Motor neuron (in vitro differentiated cells): Measurements from ENCODE around the gene EIF1AX. TPM values are rescaled to one million over a fixed set of nuclear protein-coding genes. Genes with fewer than 3 reads are reported as not detected.
"Not testable (repeated sequence)": the region's sequence is repeated elsewhere in the genome, so short reads cannot be mapped to it uniquely, and the experiment has no call there.

Experiments used
- ATAC-seq, 8 experiments: fragments of 200-7000 bp; cut with Tn5 transposase; replicated peaks in 6 of 8; 2 replicates each; pipeline ENCODE4 v1.8.0; 2021; ENCODE audit warnings: mild to moderate bottlenecking in 8 of 8, moderate library complexity in 8 of 8
- H3K27ac ChIP-seq, 2 donors: fragments of 250-450 bp; sonication (Bioruptor Pico); 2 replicates each; pipeline ENCODE4 v1.9.0; 2021; ENCODE audit warnings: antibody characterized with exemption in 2 of 2, mild to moderate bottlenecking in 2 of 2, moderate library complexity in 1 of 2
- H3K4me1 ChIP-seq, 2 donors: fragments of 250-450 bp; sonication (Bioruptor Pico); replicated peaks in 1 of 2; 2 replicates each; pipeline ENCODE4 v1.6.1; 2021; ENCODE audit warnings: antibody characterized with exemption in 2 of 2, mild to moderate bottlenecking in 2 of 2, moderate library complexity in 1 of 2
- H3K4me3 ChIP-seq, 5 donors: fragments of 250-450 bp; sonication (Bioruptor Pico); 2 replicates each; pipeline ENCODE4 v1.9.0; 2021; ENCODE audit warnings: antibody characterized with exemption in 5 of 5, mild to moderate bottlenecking in 5 of 5, moderate library complexity in 4 of 5
- WGBS, 10 experiments: fragments of 450-650 bp; shearing (Covaris generic); methylation state at CpG; one replicate each; pipeline ENCODE4 v1.0.0; 2022; 5-methylcytosine and 5-hydroxymethylcytosine counted together
- in situ Hi-C, 9 experiments: fragments of 400-800 bp; cut with MboI; loops; one replicate each; pipeline ENCODE4 v1.15.0; 2021; ENCODE audit warnings: low sequenced_read_pairs in 9 of 9, low pct_unique_long_range_greater_than_20kb in 2 of 9; ENCODE audit not compliant: unreplicated experiment in 9 of 9
- total RNA-seq, 8 experiments: library from RNA; unstranded; fragments of 300-600 nt; gene quantifications; 2 replicates each; pipeline versions ENCODE4 v1.2.3 to v1.2.4, GENCODE V29; 2022

Gene EIF1AX
- total RNA-seq, 8 experiments from 2014 or later = 40.9 to 71.3 (median 60.2) TPM

DNA sequence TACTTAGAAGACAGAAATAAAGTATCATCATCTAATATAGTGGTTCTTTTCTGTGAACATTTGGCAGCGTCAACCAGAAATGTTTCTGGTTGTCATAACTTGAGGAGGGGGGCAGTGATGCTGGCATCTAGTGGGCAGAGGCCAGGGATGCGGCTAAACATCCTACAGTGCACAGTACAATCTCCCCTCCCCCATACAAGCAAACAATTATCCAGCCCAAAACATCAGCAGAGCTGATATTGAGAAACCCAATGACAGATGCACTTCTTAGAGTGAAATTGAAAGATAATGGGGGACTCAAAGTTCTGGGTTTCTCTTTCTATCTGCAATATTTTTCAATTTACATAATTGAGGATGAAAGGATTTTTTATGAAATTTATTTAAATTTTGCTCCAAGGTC lies 1.9 kb upstream of the EIF1AX start:
- in situ Hi-C loops = no loop called here
- H3K27ac ChIP-seq = no peak overlapping the region
- no peak overlapping the region for H3K4me3 ChIP-seq
- peaks cover 5 to 6% of the 10 kb centered on the region in 2 donors for H3K4me1 ChIP-seq
- ATAC-seq = no peak
- WGBS, 10 experiments = 68 to 100% methylated on average over 1 to 2 of the region's 2 CpGs; no CpG with 5 or more reads in 8 of the 10 experiments

DNA sequence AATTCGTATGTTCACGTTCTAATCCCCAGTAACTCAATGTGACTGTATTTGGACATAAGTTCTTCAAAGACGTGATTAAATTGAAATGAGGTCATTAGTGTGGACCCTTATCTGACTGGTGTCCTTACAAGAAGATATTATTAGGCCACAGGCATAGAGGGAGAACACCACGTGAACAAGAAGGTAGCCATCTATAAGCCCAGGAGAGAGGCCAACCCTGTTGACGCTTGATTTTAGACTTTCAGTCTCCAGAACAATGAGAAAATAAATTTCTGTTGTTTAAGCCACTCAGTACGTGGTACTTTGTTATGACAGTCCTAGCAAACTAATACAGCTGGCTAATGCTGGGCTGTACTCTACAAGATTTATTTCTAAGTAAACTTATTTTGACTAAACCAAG lies 1.5 kb upstream of the EIF1AX start:
- 34 to 100% (median 76%) methylated on average over 1 to 6 of the region's 6 CpGs; no CpG with 5 or more reads in 6 of the 10 experiments for WGBS, 10 experiments
- Histone ChIP-seq H3K4me3 (no peak overlapping the region), H3K27ac (no peak overlapping the region), H3K4me1 (peaks cover 5 to 6% of the 10 kb centered on the region in 2 donors)
- in situ Hi-C loops = no loop called here
- no peak for ATAC-seq

DNA sequence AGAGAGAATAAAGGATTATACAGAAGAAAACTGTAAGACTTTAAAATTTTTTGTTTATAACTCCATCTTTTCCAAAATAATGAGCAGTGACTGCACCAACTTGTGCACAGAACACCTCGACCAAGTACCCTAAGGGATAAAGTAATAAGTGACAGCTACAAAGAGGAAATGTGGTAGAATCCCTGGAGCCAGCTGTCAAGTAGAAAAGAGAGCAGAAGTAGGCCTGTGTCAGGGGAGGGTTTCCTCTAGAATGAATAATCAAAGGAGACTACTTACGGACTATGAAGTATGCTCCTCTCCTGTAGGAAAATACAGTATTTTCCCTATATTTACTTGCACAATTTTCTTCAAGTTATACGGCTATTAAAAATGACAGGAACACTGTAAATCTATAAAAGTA lies 1.2 kb downstream of the EIF1AX start:
- Histone ChIP-seq H3K27ac (no peak overlapping the region), H3K4me3 (peak overlapping the region; percentile 64 to 97 (median 92)), H3K4me1 (peaks cover 5 to 6% of the 10 kb centered on the region in 2 donors)
- ATAC-seq = no peak
- 0 to 22% (median 0%) methylated on average over 1 to 3 of the region's 3 CpGs; no CpG with 5 or more reads in 4 of the 10 experiments for WGBS, 10 experiments
- in situ Hi-C loops = no loop called here

DNA sequence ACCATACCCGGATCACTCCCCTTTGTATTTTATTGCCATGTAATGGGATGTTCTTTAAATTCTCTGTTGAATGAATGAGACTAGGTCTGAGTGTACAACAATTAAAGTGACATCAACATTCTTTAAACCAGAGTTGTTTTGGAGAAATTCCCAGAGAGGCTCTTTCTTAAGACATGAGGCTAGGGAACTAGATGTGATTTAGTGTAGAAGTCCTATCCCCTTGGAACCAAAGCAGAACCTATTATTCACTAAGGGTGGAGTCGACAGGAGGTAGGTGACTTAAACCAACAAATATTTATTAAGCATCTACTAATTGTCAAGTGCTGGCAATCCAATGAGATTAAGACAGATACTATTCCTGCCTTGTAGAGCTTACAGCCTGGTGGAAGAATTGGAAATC lies 1.7 kb downstream of the EIF1AX start:
- in situ Hi-C loops = no loop called here

DNA sequence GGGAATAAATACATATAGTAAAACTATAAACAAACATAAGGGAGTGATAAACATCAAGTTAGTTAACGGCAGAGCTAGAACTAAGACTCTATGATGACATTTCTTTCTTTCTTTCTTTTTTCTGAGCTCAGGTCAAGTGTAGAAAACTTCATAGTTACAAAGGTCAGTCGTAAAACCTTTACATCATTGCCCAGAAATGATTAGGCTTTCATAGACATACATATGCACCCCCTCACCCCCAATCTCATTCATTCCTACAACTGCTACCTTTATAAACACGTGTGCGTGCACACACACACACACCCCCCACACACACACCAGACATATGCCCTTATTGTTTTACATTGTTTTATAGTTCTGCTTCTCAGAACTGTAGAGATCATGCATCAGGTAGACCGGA lies 5.7 kb downstream of the EIF1AX start:
- in situ Hi-C loops = no loop called here
- no peak overlapping the region for H3K4me3 ChIP-seq
- ATAC-seq = no peak
- 40 to 100% (median 100%) methylated on average over 1 to 5 of the region's 5 CpGs; no CpG with 5 or more reads in 3 of the 10 experiments for WGBS, 10 experiments
- H3K27ac ChIP-seq = no peak overlapping the region
- H3K4me1 ChIP-seq = peaks cover 3 to 6% of the 10 kb centered on the region in 2 donors

More for the DNA sequence above, 1.7 kb downstream of the EIF1AX start:
- WGBS, 10 experiments = 15 to 65% (median 35%) methylated on average over 2 of the region's 2 CpGs; no CpG with 5 or more reads in 7 of the 10 experiments
- ATAC-seq = no peak
- Histone ChIP-seq H3K4me1 (peaks cover 5 to 6% of the 10 kb centered on the region in 2 donors), H3K4me3 (peak overlapping the region; percentile 64 to 97 (median 92)), H3K27ac (no peak overlapping the region)

DNA sequence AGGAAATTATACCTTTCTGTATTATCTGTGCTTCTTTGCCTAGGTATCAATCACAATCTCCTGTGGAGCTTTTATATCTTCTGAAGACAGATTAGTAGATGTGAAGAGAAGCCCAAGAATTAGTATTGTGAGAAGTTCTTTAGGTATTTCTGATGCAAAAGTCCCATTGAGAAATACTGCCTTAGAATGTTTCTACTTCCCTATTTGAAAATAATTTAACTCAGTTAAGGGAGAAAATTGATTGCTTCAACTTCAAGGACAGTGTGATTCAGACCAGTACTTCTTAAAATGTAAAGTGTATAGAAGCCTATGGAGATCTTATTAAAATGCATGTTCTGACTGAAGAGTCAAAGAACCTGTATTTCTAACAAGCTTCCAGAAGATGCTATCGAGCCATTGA lies 9.0 kb downstream of the EIF1AX start:
- H3K4me3 ChIP-seq = no peak overlapping the region
- no peaks in the 10 kb centered on the region for H3K4me1 ChIP-seq
- ATAC-seq = no peak
- WGBS, 10 experiments = 50 to 100% (median 83%) methylated on average over 1 of the region's 1 CpG; no CpG with 5 or more reads in 5 of the 10 experiments
- no peak overlapping the region for H3K27ac ChIP-seq
- in situ Hi-C loops = no loop called here

DNA sequence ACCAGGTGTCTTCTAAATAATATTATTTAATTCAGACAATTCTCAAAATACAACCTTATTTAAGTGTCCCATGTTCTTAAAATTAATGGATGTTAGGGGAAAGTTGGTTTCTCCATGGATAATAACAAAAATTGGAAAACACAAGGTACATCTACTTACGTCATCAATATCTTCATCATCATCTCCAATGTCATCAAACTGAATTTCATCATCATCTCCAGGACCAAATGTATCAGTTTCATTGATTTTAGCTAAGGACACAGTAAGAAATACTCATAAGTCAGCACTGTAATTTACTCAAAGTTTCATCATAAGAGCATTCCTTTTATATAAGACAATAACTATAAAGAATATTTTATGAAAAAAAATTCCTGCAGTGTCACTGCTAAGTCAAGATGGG lies 11.3 kb downstream of the EIF1AX start:
- in situ Hi-C loops = no loop called here
- WGBS, 10 experiments = 100% methylated on average over 1 of the region's 1 CpG; no CpG with 5 or more reads in 6 of the 10 experiments
- Histone ChIP-seq H3K4me1 (no peaks in the 10 kb centered on the region), H3K4me3 (no peak overlapping the region), H3K27ac (no peak overlapping the region)
- no peak for ATAC-seq

DNA sequence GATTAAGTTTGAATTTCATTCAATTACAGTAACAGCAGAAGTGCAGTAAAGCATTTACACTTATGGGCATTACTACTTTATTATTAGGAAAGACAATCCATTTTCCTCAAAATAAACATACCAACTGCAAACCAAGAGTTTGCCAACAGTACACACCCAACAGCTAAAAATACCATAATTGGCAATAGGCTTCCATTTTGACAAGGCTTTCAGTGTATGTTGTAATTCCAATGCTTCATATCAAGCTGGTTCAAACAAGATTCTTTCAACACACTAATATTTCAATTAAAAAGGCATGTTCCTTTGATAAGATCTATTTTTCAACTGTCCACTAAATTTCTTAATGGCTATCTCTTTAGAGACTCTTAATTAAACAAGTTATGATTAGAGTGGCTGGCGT lies 12.1 kb downstream of the EIF1AX start:
- H3K4me3 ChIP-seq = no peak overlapping the region
- H3K27ac ChIP-seq = no peak overlapping the region
- no peak for ATAC-seq
- WGBS, 10 experiments = 80 to 100% (median 100%) methylated on average over 1 of the region's 1 CpG; no CpG with 5 or more reads in 6 of the 10 experiments
- no peaks in the 10 kb centered on the region for H3K4me1 ChIP-seq
- in situ Hi-C loops = no loop called here

DNA sequence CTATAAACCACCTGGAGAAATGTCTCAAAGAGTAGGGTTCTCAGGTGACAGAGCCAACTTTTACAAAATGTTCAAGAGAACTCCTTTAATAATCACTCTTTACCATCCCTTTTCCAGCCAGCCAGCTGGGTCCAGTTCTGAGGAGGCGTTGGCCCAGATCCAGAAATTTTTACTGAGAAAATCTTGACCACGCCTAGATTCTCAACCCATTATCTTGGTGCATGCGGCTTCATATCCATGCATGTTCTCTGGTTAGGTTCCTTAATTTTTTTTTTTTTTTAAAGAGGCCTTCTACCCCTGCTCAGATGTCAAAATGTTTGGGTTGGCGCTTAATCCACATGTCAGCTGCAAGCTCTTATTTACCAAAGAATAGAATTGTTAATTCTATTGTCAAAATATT lies 13.0 kb downstream of the EIF1AX start:
- ATAC-seq = peak in 3 of 8 experiments; percentile 36 to 60 (median 58)
- WGBS, 10 experiments = 20 to 100% (median 67%) methylated on average over 1 to 4 of the region's 4 CpGs; no CpG with 5 or more reads in 1 of the 10 experiments
- Histone ChIP-seq H3K4me3 (no peak overlapping the region), H3K4me1 (no peaks in the 10 kb centered on the region), H3K27ac (no peak overlapping the region)
- in situ Hi-C loops = no loop called here

DNA sequence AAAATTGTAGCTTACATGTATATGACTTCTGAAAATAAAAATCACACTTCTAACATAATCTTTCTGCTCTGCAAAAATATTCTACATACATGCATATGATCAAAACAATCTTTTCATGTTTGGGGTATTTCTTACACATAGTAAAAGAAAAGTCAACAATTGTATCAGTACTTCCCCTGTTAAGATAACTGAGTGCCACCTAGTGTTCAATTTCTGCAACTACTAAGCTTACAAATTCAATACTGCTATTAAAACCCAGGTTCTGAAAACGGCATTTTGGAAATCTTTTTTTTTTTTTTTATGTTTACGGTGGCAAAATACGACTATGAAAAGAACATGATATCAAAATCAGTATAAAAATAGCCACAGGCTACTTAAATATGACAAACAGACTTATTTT lies 14.2 kb downstream of the EIF1AX start:
- in situ Hi-C loops, H3K4me1 ChIP-seq, H3K27ac ChIP-seq, H3K4me3 ChIP-seq: not testable (repeated sequence)
- no CpG with 5 or more reads among the region's 3 CpGs for WGBS, 10 experiments
- ATAC-seq = peak in 4 of 8 experiments; percentile 31 to 61 (median 52)

DNA sequence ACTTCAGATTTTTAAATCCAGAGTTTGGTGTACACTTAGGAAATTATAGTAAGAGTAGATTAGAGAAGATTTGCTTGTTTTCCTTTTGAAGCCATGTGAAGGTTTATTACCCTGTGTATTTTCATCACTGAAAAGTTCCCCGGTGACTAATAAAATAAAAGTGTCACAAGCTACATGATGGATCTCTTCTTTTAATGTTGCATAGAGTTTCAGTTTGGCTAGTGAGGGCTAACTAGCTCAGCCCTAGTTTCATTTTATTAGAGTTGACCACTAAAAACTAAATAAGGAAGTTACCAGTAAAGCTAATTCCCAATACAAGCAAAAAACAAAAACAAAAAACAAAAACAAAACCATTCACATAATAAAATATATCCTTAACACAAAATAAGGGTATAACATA lies 14.8 kb downstream of the EIF1AX start:
- H3K27ac ChIP-seq, H3K4me1 ChIP-seq, H3K4me3 ChIP-seq, in situ Hi-C loops: not testable (repeated sequence)
- no CpG with 5 or more reads among the region's 1 CpG for WGBS, 10 experiments
- ATAC-seq = peak in 1 of 8 experiments; percentile 21

DNA sequence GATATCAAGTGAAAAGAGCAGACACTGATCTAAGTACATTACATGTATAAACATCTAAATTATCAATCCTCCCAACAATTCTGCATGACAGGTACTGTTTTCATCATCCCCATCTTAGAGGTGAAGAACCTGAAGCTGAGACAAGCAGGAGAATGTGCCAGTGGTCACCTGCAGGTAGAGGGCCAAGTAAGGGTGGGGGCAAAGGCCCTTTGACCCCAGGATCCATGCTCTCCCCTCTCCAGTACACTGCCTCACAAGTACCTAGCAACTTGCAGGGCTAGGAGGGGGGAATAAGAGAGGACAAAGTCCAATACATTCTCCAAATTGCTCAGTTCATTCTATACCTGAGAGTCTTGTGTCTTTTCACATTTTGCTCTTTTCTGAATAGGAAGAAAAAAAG lies 16.7 kb downstream of the EIF1AX start:
- Histone ChIP-seq H3K27ac (no peak overlapping the region), H3K4me3 (no peak overlapping the region), H3K4me1 (no peaks in the 10 kb centered on the region)
- ATAC-seq = no peak
- in situ Hi-C loops = no loop called here

DNA sequence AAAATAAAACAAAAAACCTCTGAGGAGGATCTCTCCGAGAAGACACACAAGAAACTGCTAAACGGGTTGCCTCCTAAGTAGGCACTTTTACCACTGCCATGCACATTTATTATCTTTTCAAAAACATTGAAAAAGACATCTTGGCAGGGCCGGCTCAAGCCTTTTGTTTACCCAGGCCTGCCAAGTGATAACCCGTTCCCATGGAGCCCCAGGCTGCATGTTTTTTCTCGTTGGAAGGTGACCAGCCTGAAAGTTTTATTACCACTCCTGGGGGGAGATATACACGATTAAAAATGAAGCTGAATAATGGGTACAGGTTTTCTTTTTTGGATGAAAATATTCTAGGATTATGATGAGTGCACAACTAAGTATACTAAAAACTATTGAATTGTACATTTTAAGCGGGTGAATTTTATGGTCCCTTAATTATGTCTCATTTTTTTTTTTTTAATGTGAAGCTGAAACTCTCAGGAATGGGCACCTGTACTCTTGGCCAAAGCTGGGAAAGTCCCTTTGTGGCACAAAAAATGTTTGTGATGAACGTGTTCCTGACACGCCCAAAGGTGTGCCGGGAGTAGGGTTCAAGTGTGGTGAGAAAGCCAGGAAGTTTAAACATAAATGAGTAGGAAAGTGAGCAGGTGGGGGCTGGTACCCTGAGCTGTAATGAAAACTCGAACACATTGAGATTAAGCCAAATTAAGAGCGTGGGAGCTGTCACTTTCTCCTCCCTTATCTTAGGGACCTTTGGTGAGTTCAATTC lies 23.4 kb downstream of the EIF1AX start:
- no peak overlapping the region for H3K27ac ChIP-seq
- 43 to 100% (median 71%) methylated on average over 1 to 12 of the region's 12 CpGs; no CpG with 5 or more reads in 5 of the 10 experiments for WGBS, 10 experiments
- peak in 1 of 8 experiments; percentile 33 for ATAC-seq
- no peaks in the 10 kb centered on the region for H3K4me1 ChIP-seq
- in situ Hi-C loops = no loop called here
- no peak overlapping the region for H3K4me3 ChIP-seq
